ENCODE data around the gene ECI2. TPM values are rescaled to one million over a fixed set of nuclear protein-coding genes. Genes with fewer than 3 reads are reported as not detected.
A peak's percentile ranks its signal among the peaks of the same experiment; 100 is the strongest.

Gene ECI2
- polyA plus RNA-seq, 1 of the 3 experiments (the other 2 are of a cell fraction) = 45.1 TPM

DNA sequence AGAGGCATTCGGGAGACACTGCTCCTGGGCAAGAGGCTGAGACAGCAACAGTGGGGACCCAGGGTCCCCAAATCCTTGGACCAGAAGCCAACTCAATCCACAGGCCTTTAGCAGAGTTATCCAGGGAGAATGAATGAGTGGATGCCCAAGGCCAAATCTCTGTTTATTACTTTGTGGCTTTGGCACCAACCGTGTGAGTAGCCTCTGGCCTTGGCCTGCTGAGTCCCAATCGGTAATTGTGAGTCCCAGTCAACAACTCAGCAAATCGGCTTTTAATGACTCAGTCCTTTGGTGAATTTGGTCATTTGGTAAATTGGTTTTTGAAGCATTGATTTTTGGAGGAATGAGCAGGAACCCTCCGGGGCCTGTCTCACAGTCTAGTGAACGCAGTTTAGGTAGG lies 29.1 kb upstream of the ECI2 start:
- Histone ChIP-seq H3F3A (replicated peaks; ENCODE audit: insufficient read depth) (no peaks in the 10 kb centered on the region), H3K36me3 (replicated peaks in 1 of 2; ENCODE audit: control insufficient read depth in 1 of 2, insufficient read depth in 2 of 2, low read length in 1 of 2) (no peaks in the 10 kb centered on the region), H3K27ac (ENCODE audit: low read depth in 2 of 2, low read length in 1 of 2) (no peak overlapping the region), H3K4me3 (ENCODE audit: low read depth in 2 of 2, low read length in 1 of 2) (no peak overlapping the region), H2AFZ (ENCODE audit: low read depth) (no peak overlapping the region), H3K9me3 (no peaks in the 10 kb centered on the region), H3K9ac (no peak overlapping the region), H3K4me1 (ENCODE audit: control insufficient read depth in 1 of 2, insufficient read depth in 2 of 2, low read depth in 1 of 2, low read length in 1 of 2) (no peaks in the 10 kb centered on the region; a peak in 1 of 4 replicates), H3K4me2 (no peak overlapping the region), H4K20me1 (ENCODE audit: insufficient read depth) (no peaks in the 10 kb centered on the region), H3K79me2 (ENCODE audit: insufficient read depth) (no peaks in the 10 kb centered on the region), H3K9me2 (no peaks in the 10 kb centered on the region), H3K27me3 (ENCODE audit: insufficient read depth) (no peaks in the 10 kb centered on the region; the same call in 1 of the 2 replicates)
- DNase-seq = no peak
- 77% methylated on average over 5 of the region's 6 CpGs for WGBS (ENCODE audit: low lambda C conversion rate)
- ChIA-PET POLR2A (no interaction called here), CTCF (no interaction called here)
- TF ChIP-seq, protein P1, sequence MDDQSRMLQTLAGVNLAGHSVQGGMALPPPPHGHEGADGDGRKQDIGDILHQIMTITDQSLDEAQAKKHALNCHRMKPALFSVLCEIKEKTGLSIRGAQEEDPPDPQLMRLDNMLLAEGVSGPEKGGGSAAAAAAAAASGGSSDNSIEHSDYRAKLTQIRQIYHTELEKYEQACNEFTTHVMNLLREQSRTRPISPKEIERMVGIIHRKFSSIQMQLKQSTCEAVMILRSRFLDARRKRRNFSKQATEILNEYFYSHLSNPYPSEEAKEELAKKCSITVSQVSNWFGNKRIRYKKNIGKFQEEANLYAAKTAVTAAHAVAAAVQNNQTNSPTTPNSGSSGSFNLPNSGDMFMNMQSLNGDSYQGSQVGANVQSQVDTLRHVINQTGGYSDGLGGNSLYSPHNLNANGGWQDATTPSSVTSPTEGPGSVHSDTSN (IDR thresholded peaks at IDR 0.05) = no peak
- TF ChIP-seq ELF1 (IDR thresholded peaks at IDR 0.05) = no peak
- no peak for TF ChIP-seq RFX5 (IDR thresholded peaks at IDR 0.05; ENCODE audit: low read length)
- no peak for TF ChIP-seq GABPA (IDR thresholded peaks at IDR 0.05; ENCODE audit: low read depth)
- TF ChIP-seq EP300 (IDR thresholded peaks at IDR 0.05; ENCODE audit: borderline replicate concordance in 1 of 2, low read depth in 1 of 2, low read length in 1 of 2) = no peak
- TF ChIP-seq NRF1 (IDR thresholded peaks at IDR 0.05; ENCODE audit: low read depth, low read length) = no peak
- TF ChIP-seq, protein P2, sequence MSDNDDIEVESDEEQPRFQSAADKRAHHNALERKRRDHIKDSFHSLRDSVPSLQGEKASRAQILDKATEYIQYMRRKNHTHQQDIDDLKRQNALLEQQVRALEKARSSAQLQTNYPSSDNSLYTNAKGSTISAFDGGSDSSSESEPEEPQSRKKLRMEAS (IDR thresholded peaks at IDR 0.05; ENCODE audit: low read depth) = no peak
- TF ChIP-seq TCF12 (IDR thresholded peaks at IDR 0.05) = no peak
- no peak for TF ChIP-seq TAF1 (IDR thresholded peaks at IDR 0.05; ENCODE audit: borderline replicate concordance, low read depth, low read length)

DNA sequence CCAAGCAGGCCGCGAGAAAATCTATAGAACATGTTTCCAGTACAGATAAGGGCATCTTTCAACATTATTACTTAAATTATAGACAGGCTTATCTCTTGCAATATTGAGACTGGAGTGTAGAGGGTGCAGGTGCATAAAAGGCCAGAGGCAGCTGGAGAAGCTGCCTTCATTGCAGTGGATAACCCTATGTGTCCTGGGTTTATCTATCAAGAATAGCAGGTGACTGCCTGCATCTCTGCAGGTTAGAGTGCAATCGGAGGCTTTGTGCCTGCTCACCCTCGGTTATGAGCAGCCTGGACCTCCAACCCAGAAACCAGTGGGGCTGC lies 28.7 kb upstream of the ECI2 start:
- no peaks in the 10 kb centered on the region for H3K9me2 ChIP-seq
- no peaks in the 10 kb centered on the region for H3K79me2 ChIP-seq (ENCODE audit: insufficient read depth)
- POLR2A ChIA-PET = no interaction called here
- CTCF ChIA-PET = interaction anchor here (0.6 to 1.4 kb wide), 2 partner anchors 109 to 410 kb away, joined by 3 read pairs; no protein-coding TSS in a partner anchor
- no peak overlapping the region for H3K4me3 ChIP-seq (ENCODE audit: low read depth in 2 of 2, low read length in 1 of 2)
- no peak overlapping the region for H3K27ac ChIP-seq (ENCODE audit: low read depth in 2 of 2, low read length in 1 of 2)
- no peaks in the 10 kb centered on the region for H3K36me3 ChIP-seq (replicated peaks in 1 of 2; ENCODE audit: control insufficient read depth in 1 of 2, insufficient read depth in 2 of 2, low read length in 1 of 2)
- no peaks in the 10 kb centered on the region; the same call in 1 of the 2 replicates for H3K27me3 ChIP-seq (ENCODE audit: insufficient read depth)
- H3F3A ChIP-seq (replicated peaks; ENCODE audit: insufficient read depth) = no peaks in the 10 kb centered on the region
- H3K4me2 ChIP-seq = no peak overlapping the region
- WGBS (ENCODE audit: low lambda C conversion rate) = 75% methylated on average over 4 of the region's 4 CpGs
- TF ChIP-seq, protein P3, sequence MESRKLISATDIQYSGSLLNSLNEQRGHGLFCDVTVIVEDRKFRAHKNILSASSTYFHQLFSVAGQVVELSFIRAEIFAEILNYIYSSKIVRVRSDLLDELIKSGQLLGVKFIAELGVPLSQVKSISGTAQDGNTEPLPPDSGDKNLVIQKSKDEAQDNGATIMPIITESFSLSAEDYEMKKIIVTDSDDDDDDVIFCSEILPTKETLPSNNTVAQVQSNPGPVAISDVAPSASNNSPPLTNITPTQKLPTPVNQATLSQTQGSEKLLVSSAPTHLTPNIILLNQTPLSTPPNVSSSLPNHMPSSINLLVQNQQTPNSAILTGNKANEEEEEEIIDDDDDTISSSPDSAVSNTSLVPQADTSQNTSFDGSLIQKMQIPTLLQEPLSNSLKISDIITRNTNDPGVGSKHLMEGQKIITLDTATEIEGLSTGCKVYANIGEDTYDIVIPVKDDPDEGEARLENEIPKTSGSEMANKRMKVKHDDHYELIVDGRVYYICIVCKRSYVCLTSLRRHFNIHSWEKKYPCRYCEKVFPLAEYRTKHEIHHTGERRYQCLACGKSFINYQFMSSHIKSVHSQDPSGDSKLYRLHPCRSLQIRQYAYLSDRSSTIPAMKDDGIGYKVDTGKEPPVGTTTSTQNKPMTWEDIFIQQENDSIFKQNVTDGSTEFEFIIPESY (IDR thresholded peaks at IDR 0.05; ENCODE audit: borderline replicate concordance, low read depth) = no peak
- TF ChIP-seq RAD21 (IDR thresholded peaks at IDR 0.05; ENCODE audit: low read length) = 0 out of 2 replicates have a peak, but pooled peaks have one; percentile 3
- no peak for DNase-seq
- H4K20me1 ChIP-seq (ENCODE audit: insufficient read depth) = no peaks in the 10 kb centered on the region
- no peak overlapping the region for H2AFZ ChIP-seq (ENCODE audit: low read depth)
- H3K9me3 ChIP-seq = no peaks in the 10 kb centered on the region
- no peaks in the 10 kb centered on the region; a peak in 1 of 4 replicates for H3K4me1 ChIP-seq (ENCODE audit: control insufficient read depth in 1 of 2, insufficient read depth in 2 of 2, low read depth in 1 of 2, low read length in 1 of 2)
- no peak overlapping the region for H3K9ac ChIP-seq
